HepG2 (cell line): Measurements from ENCODE around the gene WNK2. TPM values are rescaled to one million over a fixed set of nuclear protein-coding genes. Genes with fewer than 3 reads are reported as not detected.
A peak's percentile ranks its signal among the peaks of the same experiment; 100 is the strongest.

Source experiments
- ASH2L ChIP-seq: fragments of 300-600, 200-600 bp; sonication (generic); IDR thresholded peaks from 2 replicates; pipeline ENCODE4 v1.7.0; 2017; ENCODE audit warnings: low read depth, mild to moderate bottlenecking, moderate library complexity, mixed read lengths, low read length; ENCODE audit not compliant: insufficient read length
- BORCS8-MEF2B ChIP-seq: sonication (generic); formaldehyde crosslinking; IDR thresholded peaks from 2 replicates; pipeline ENCODE4 v1.8.0; 2022; ENCODE audit warnings: mild to moderate bottlenecking, missing genetic modification reagents
- CEBPZ ChIP-seq: IDR thresholded peaks from 2 replicates; pipeline ENCODE4 v1.6.1; 2012; ENCODE audit warnings: low read length, improper control_type of control experiment
- FOSL1 ChIP-seq: sonication (generic); formaldehyde crosslinking; IDR thresholded peaks from 2 replicates; pipeline ENCODE4 v1.9.0; 2021; ENCODE audit warnings: missing genetic modification reagents, borderline replicate concordance
- NAIF1 ChIP-seq: sonication (generic); formaldehyde crosslinking; IDR thresholded peaks from 2 replicates; pipeline ENCODE4 v1.5.0; 2020; ENCODE audit warnings: mild to moderate bottlenecking, missing genetic modification reagents, borderline replicate concordance
- SOX5 ChIP-seq: IDR thresholded peaks from 2 replicates; pipeline ENCODE4 v1.6.1; 2016; ENCODE audit warnings: borderline replicate concordance
- THAP8 ChIP-seq: sonication (generic); formaldehyde crosslinking; IDR thresholded peaks from 2 replicates; pipeline ENCODE4 v1.5.1; 2020; ENCODE audit warnings: missing genetic modification reagents, mild to moderate bottlenecking, borderline replicate concordance
- ZNF121 ChIP-seq: sonication (generic); formaldehyde crosslinking; IDR thresholded peaks from 2 replicates; pipeline ENCODE4 v1.5.0; 2020; ENCODE audit warnings: mild to moderate bottlenecking, missing genetic modification reagents
- ZNF256 ChIP-seq: sonication (generic); formaldehyde crosslinking; conservative IDR thresholded peaks from 2 replicates; pipeline ENCODE4 v1.4.0; 2020; ENCODE audit warnings: missing genetic modification reagents
- ZNF281 ChIP-seq: sonication (generic); formaldehyde crosslinking; IDR thresholded peaks from 2 replicates; pipeline ENCODE4 v1.4.0; 2020; ENCODE audit warnings: missing genetic modification reagents, borderline replicate concordance
- ZNF326 ChIP-seq: sonication (generic); formaldehyde crosslinking; IDR thresholded peaks from 2 replicates; pipeline ENCODE4 v1.4.0; 2020; ENCODE audit warnings: missing genetic modification reagents, borderline replicate concordance
- ZNF34 ChIP-seq: sonication (generic); formaldehyde crosslinking; IDR thresholded peaks from 2 replicates; pipeline ENCODE4 v1.4.0; 2020; ENCODE audit warnings: mild to moderate bottlenecking, missing genetic modification reagents, borderline replicate concordance
- ZNF577 ChIP-seq: sonication (generic); formaldehyde crosslinking; IDR thresholded peaks from 2 replicates; pipeline ENCODE4 v1.4.0; 2020; ENCODE audit warnings: mild to moderate bottlenecking, low read depth, missing genetic modification reagents, borderline replicate concordance
- ZNF687 ChIP-seq: sonication (generic); formaldehyde crosslinking; IDR thresholded peaks from 2 replicates; pipeline ENCODE4 v1.5.1; 2020; ENCODE audit warnings: mild to moderate bottlenecking, missing genetic modification reagents, moderate library complexity
- ZNF768 ChIP-seq: sonication (generic); formaldehyde crosslinking; IDR thresholded peaks from 2 replicates; pipeline ENCODE4 v1.4.0; 2020; ENCODE audit warnings: missing genetic modification reagents
- polyA plus RNA-seq, 8 experiments: library from polyadenylated mRNA; depleted of rRNA in 3 of 8; stranded (reverse) in 7 of 8; unstranded in 1 of 8; fragments of >200 nt; fragmentation: Illumina TruSeq in 4 of 8; extraction: Trizol in 4 of 8; gene quantifications; 2 replicates each; pipeline versions ENCODE4 v1.2.1 to v1.2.3, GENCODE V29; 2011 to 2016; ENCODE audit warnings: low read depth in 4 of 8, missing spikeins in 1 of 8, mixed read lengths in 1 of 8; ENCODE audit not compliant: insufficient read depth in 1 of 8
- total RNA-seq, 5 experiments: library from RNA; depleted of rRNA; stranded (reverse); fragments of >200 nt; fragmentation: Illumina TruSeq; extraction: Trizol; gene quantifications; 2 replicates each; pipeline ENCODE4 v1.2.3, GENCODE V29; 2016; ENCODE audit warnings: low read depth in 1 of 5
- TF ChIP-seq, protein P1 (sequence below): sonication (generic); formaldehyde crosslinking; IDR thresholded peaks from 2 replicates; pipeline ENCODE4 v1.4.0; 2020; ENCODE audit warnings: mild to moderate bottlenecking, missing genetic modification reagents

Gene WNK2
- total and polyA plus RNA-seq, 2 of the 13 experiments (the other 11 are each of a cell fraction or from before 2014, with no cell fraction given): 10.5 to 12.0 TPM

GRCh38 chr9:93139365-93140182, 44.4 kb upstream of the WNK2 start (continued):
- TF ChIP-seq ZNF121 (CRISPR knock-in tag): peak; percentile 30; the same call in 1 of the 2 replicates
- TF ChIP-seq ZNF281 (CRISPR knock-in tag): no peak
- TF ChIP-seq, protein P1, sequence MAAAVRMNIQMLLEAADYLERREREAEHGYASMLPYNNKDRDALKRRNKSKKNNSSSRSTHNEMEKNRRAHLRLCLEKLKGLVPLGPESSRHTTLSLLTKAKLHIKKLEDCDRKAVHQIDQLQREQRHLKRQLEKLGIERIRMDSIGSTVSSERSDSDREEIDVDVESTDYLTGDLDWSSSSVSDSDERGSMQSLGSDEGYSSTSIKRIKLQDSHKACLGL (CRISPR knock-in tag): no peak
- no peak for TF ChIP-seq FOSL1
- TF ChIP-seq ZNF34 (CRISPR knock-in tag): no peak
- no peak for TF ChIP-seq SOX5
- TF ChIP-seq THAP8 (CRISPR knock-in tag): no peak
- TF ChIP-seq ZNF687 (CRISPR knock-in tag): 0 out of 2 replicates have a peak, but pooled peaks have one; percentile 29
- TF ChIP-seq ZNF768 (CRISPR knock-in tag): no peak
- TF ChIP-seq ZNF326 (CRISPR knock-in tag): no peak
- TF ChIP-seq ASH2L: no peak
- no peak for TF ChIP-seq NAIF1 (CRISPR knock-in tag)
- no peak for TF ChIP-seq ZNF256 (CRISPR knock-in tag)
- TF ChIP-seq CEBPZ: no peak
- no peak for TF ChIP-seq ZNF577 (CRISPR knock-in tag)
- no peak for TF ChIP-seq BORCS8-MEF2B
